Esophagus (tissue), 2 donors: Measurements from ENCODE around the gene HHATL. TPM values are rescaled to one million over a fixed set of nuclear protein-coding genes. Genes with fewer than 3 reads are reported as not detected.

Source experiments
- H3K27ac ChIP-seq, 2 donors: one replicate each; pipeline ENCODE4 v1.5.1; 2013; ENCODE audit warnings: low read depth in 2 of 2, mild to moderate bottlenecking in 2 of 2, inconsistent platforms in 1 of 2, low read length in 1 of 2, moderate library complexity in 1 of 2
- H3K27me3 ChIP-seq, 2 donors: one replicate each; pipeline ENCODE4 v1.6.1; 2013; ENCODE audit warnings: low read length in 2 of 2, control low read depth in 1 of 2, mild to moderate bottlenecking in 1 of 2; ENCODE audit not compliant: insufficient read depth in 2 of 2, control insufficient read depth in 1 of 2
- H3K36me3 ChIP-seq, 2 donors: one replicate each; pipeline ENCODE4 v1.6.1; 2013; ENCODE audit warnings: low read length in 1 of 2; ENCODE audit not compliant: control insufficient read depth in 2 of 2, insufficient read depth in 2 of 2
- H3K4me1 ChIP-seq, 2 donors: one replicate each; pipeline ENCODE4 v1.6.1; 2013; ENCODE audit warnings: low read length in 1 of 2; ENCODE audit not compliant: control insufficient read depth in 2 of 2, insufficient read depth in 2 of 2
- H3K4me3 ChIP-seq, 2 donors: one replicate each; pipeline ENCODE4 v1.5.1; 2013; ENCODE audit warnings: low read length in 2 of 2, mild to moderate bottlenecking in 2 of 2, low read depth in 1 of 2, moderate library complexity in 1 of 2
- H3K9me3 ChIP-seq, 2 donors: one replicate each; pipeline ENCODE4 v1.6.1; 2013; ENCODE audit warnings: mild to moderate bottlenecking in 2 of 2, low read depth in 1 of 2, low read length in 1 of 2, moderate library complexity in 1 of 2; ENCODE audit not compliant: control insufficient read depth in 2 of 2, insufficient read depth in 1 of 2
- WGBS, 2 donors: extraction: QIAGEN DNeasy Blood & Tissue Kit; methylation state at CpG; one replicate each; pipeline ENCODE4 v1.1.7; 2013; 5-methylcytosine and 5-hydroxymethylcytosine counted together
- polyA plus RNA-seq, 2 donors: library from polyadenylated mRNA; stranded (reverse); fragments of 200-250 nt; gene quantifications; one replicate each; pipeline ENCODE4 v1.2.3, GENCODE V29; 2013
- donor health status: healthy with polysubstance abuse.
- donor health status: Bipolar disorder and iron deficiency.

HHATL gene
- polyA plus RNA-seq, 2 donors, result 0.12 to 0.41 TPM

- WGBS, 2 donors, result 87 to 92% methylated on average over 6 of the region's 6 CpGs
- Histone ChIP-seq H3K27ac (no peak overlapping the region), H3K27me3 (no peaks in the 10 kb centered on the region)
These were observed 14.7 kb upstream of the HHATL start for GRCh38 chr3:42717306-42717705.

GRCh38 chr3:42714171-42714852 is 11.7 kb upstream of the HHATL start:
- Histone ChIP-seq H3K4me3 (no peak overlapping the region), H3K27me3 (no peaks in the 10 kb centered on the region), H3K36me3 (no peaks in the 10 kb centered on the region), H3K27ac (no peak overlapping the region), H3K4me1 (no peaks in the 10 kb centered on the region), H3K9me3 (no peaks in the 10 kb centered on the region)
- WGBS, 2 donors, result 74 to 86% methylated on average over 4 of the region's 4 CpGs

More at GRCh38 chr3:42717306-42717705, 14.7 kb upstream of the HHATL start:
- H3K4me3 ChIP-seq, result no peak overlapping the region
- H3K9me3 ChIP-seq, result no peaks in the 10 kb centered on the region
- H3K36me3 ChIP-seq, result no peaks in the 10 kb centered on the region
- H3K4me1 ChIP-seq, result no peaks in the 10 kb centered on the region

- Histone ChIP-seq H3K36me3 (no peaks in the 10 kb centered on the region), H3K27ac (no peak overlapping the region), H3K4me1 (no peaks in the 10 kb centered on the region), H3K4me3 (no peak overlapping the region), H3K27me3 (no peaks in the 10 kb centered on the region), H3K9me3 (no peaks in the 10 kb centered on the region)
- WGBS, 2 donors, result 85 to 91% methylated on average over 2 of the region's 2 CpGs
These were observed 11.1 kb upstream of the HHATL start for GRCh38 chr3:42713747-42714146.

GRCh38 chr3:42712688-42713372 is 10.2 kb upstream of the HHATL start:
- 73 to 79% methylated on average over 5 of the region's 5 CpGs for WGBS, 2 donors
- no peak overlapping the region for H3K4me3 ChIP-seq
- H3K36me3 ChIP-seq, result no peaks in the 10 kb centered on the region
- H3K27ac ChIP-seq, result no peak overlapping the region
- no peaks in the 10 kb centered on the region for H3K27me3 ChIP-seq
- H3K4me1 ChIP-seq, result no peaks in the 10 kb centered on the region
- H3K9me3 ChIP-seq, result no peaks in the 10 kb centered on the region

- Histone ChIP-seq H3K36me3 (no peaks in the 10 kb centered on the region), H3K27me3 (no peaks in the 10 kb centered on the region), H3K4me3 (no peak overlapping the region), H3K9me3 (no peaks in the 10 kb centered on the region), H3K4me1 (no peaks in the 10 kb centered on the region), H3K27ac (no peak overlapping the region)
- WGBS, 2 donors, result 89 to 92% methylated on average over 4 of the region's 4 CpGs
These were observed 9.7 kb upstream of the HHATL start for GRCh38 chr3:42712344-42712648.

- H3K4me3 ChIP-seq, result no peak overlapping the region
- no peak overlapping the region for H3K27ac ChIP-seq
- H3K4me1 ChIP-seq, result no peaks in the 10 kb centered on the region
- WGBS, 2 donors, result 65 to 68% methylated on average over 6 of the region's 6 CpGs
- no peaks in the 10 kb centered on the region for H3K27me3 ChIP-seq
- no peaks in the 10 kb centered on the region for H3K36me3 ChIP-seq
- H3K9me3 ChIP-seq, result no peaks in the 10 kb centered on the region
These were observed 9.1 kb upstream of the HHATL start for GRCh38 chr3:42711491-42712343.

GRCh38 chr3:42710323-42711021 is 7.9 kb upstream of the HHATL start:
- Histone ChIP-seq H3K27ac (no peak overlapping the region), H3K27me3 (no peaks in the 10 kb centered on the region), H3K36me3 (no peaks in the 10 kb centered on the region), H3K4me1 (no peaks in the 10 kb centered on the region), H3K9me3 (no peaks in the 10 kb centered on the region), H3K4me3 (no peak overlapping the region)
- 68 to 74% methylated on average over 7 of the region's 7 CpGs for WGBS, 2 donors

GRCh38 chr3:42709621-42710020 is 7.0 kb upstream of the HHATL start:
- no peaks in the 10 kb centered on the region for H3K36me3 ChIP-seq
- no peak overlapping the region for H3K4me3 ChIP-seq
- no peaks in the 10 kb centered on the region for H3K27me3 ChIP-seq
- H3K4me1 ChIP-seq, result no peaks in the 10 kb centered on the region
- no peak overlapping the region for H3K27ac ChIP-seq
- WGBS, 2 donors, result 92% methylated on average over 10 of the region's 10 CpGs
- H3K9me3 ChIP-seq, result no peaks in the 10 kb centered on the region

- no peak overlapping the region for H3K27ac ChIP-seq
- H3K4me3 ChIP-seq, result no peak overlapping the region
- H3K9me3 ChIP-seq, result no peaks in the 10 kb centered on the region
- no peaks in the 10 kb centered on the region for H3K36me3 ChIP-seq
- no peaks in the 10 kb centered on the region for H3K27me3 ChIP-seq
- no peaks in the 10 kb centered on the region for H3K4me1 ChIP-seq
- WGBS, 2 donors, result 88% methylated on average over 10 of the region's 10 CpGs
These were observed 6.1 kb upstream of the HHATL start for GRCh38 chr3:42708611-42709151.
